ENCODE measurements around the gene HELB.

HELB gene

GRCh38 chr12:66380769-66381535 lies 78.7 kb downstream of the HELB start (continued):
- TF ChIP-seq KLF1 (tag by site-specific recombination; IDR thresholded peaks at IDR 0.05) (no peak), ZNF140 (tag by site-specific recombination; IDR thresholded peaks at IDR 0.05) (no peak), ZNF24 (tag by site-specific recombination; IDR thresholded peaks at IDR 0.05) (no peak), ZNF132 (tag by site-specific recombination; IDR thresholded peaks at IDR 0.05; ENCODE audit: borderline replicate concordance) (no peak)

- Histone ChIP-seq H3K4me1 (ENCODE audit: control insufficient read depth, insufficient read depth, low read length) (no peaks in the 10 kb centered on the region), H3K36me3 (ENCODE audit: control insufficient read depth in 2 of 2, insufficient read depth in 1 of 2, low read length in 2 of 2) (peaks cover 0 to 4% of the 10 kb centered on the region in 2 experiments; a peak in 1 of 3 replicates), H3K27ac (ENCODE audit: extremely low read depth, low read depth, low read length) (no peak overlapping the region), H3K9me3 (ENCODE audit: control insufficient read depth, insufficient read depth, low read depth, low read length) (no peaks in the 10 kb centered on the region), H3K4me3 (ENCODE audit: low read depth, low read length) (no peak overlapping the region)
- ChIA-PET POLR2A (no interaction called here), CTCF (no interaction called here)
- TF ChIP-seq ZNF2 (tag by site-specific recombination; IDR thresholded peaks at IDR 0.05) (no peak), SP7 (tag by site-specific recombination; IDR thresholded peaks at IDR 0.05) (no peak), ZBTB49 (tag by site-specific recombination; IDR thresholded peaks at IDR 0.05; ENCODE audit: low read depth) (no peak), ZNF513 (tag by site-specific recombination; IDR thresholded peaks at IDR 0.05) (no peak), ZNF645 (tag by site-specific recombination; IDR thresholded peaks at IDR 0.05) (no peak), ZNF423 (tag by site-specific recombination; IDR thresholded peaks at IDR 0.05) (no peak), ZSCAN18 (tag by site-specific recombination; IDR thresholded peaks at IDR 0.05) (no peak), ZNF707 (tag by site-specific recombination; IDR thresholded peaks at IDR 0.05) (no peak), ZNF792 (tag by site-specific recombination; IDR thresholded peaks at IDR 0.05) (no peak), ZBTB20 (tag by site-specific recombination; IDR thresholded peaks at IDR 0.05) (no peak)
Observed at GRCh38 chr12:66387117-66387516, 84.8 kb downstream of the HELB start.
